HG02759 (cell line): Measurements from ENCODE around the gene NGFR.

ENCODE experiments used
- ATAC-seq: cut with Tn5 transposase; IDR thresholded peaks from one replicate; pipeline ENCODE4 v1.9.1; 2021; ENCODE audit warnings: mild to moderate bottlenecking, moderate library complexity; ENCODE audit not compliant: unreplicated experiment

Gene NGFR

GRCh38 chr17:49514071-49514721 is 19.1 kb downstream of the NGFR start:
- ATAC-seq: no peak

GRCh38 chr17:49515196-49515770 is 20.2 kb downstream of the NGFR start:
- ATAC-seq: peak; percentile 84

DNA sequence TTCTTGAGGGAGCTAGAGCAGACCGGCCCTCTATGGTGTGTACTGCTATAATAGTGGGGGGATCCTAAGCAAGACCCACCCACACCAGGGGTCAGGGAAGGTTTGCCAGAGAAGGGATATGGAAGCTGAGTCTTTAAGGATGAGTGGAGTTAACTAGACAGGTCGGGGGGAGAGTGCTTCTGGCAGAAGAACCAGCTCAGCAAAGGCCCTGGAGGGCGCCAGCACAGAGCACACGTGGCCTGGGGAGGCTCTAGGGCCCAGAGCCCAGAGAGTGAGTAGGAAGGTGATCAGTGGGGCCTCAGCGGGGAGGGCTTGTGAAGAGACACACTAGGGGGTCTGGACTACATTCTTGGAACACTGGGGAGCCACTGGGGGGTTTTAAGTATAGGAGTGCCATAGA is 21.1 kb downstream of the NGFR start:
- no peak for ATAC-seq

GRCh38 chr17:49518346-49519078 is 23.4 kb downstream of the NGFR start:
- no peak for ATAC-seq

- ATAC-seq: no peak
These were observed 24.7 kb downstream of the NGFR start for GRCh38 chr17:49519781-49520180.

DNA sequence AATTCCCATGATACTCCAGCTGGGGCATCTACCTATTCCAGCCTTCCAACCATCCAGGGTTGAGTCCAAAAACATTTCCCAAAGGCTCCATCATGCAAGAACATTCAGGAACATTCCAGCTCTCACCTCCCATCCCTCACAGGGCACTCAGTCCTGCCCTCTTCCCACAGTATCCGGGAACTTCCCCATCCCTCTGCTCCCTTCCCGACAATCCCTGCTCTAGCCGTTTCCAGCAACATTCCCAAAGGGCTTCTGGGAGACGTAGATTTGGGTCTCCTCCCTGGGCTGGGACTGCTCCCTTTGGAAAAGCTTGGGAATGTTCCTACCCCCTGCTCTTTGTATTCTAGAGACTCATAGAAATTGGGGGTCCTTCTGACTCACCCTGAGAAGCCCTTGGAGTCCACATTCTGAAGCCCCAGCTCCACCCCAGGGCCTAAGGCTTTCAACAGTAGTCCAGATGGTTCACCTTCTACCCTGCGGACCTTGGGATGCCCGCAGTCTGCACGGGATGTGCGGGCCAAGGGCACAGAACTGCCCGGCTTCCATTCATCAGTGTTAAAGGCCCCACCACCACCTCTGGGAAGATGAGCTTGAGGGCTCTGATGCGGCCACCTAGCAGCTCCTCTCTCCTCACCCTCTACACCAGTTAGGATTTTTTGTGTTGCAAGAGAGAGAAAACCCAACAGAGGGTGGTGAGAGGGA is 25.4 kb downstream of the NGFR start:
- ATAC-seq: no peak

DNA sequence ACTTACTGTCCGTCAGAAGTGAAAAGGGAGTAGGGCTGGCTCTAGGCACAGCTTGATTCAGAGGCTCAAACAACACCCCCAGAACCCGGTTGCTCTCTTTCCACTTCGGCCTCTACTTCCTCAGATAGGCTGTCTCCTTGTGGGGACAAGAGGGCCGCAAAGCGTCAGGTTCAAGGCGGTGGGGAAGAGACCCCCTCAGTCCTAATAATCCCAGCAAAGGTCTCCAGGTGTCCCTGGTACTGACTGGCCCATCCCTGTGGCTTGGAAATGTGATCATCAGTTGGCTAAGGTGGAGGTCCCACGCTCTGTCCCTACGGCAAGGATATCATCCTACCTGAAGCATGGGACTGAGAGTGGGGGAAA is 26.0 kb downstream of the NGFR start:
- ATAC-seq: no peak

DNA sequence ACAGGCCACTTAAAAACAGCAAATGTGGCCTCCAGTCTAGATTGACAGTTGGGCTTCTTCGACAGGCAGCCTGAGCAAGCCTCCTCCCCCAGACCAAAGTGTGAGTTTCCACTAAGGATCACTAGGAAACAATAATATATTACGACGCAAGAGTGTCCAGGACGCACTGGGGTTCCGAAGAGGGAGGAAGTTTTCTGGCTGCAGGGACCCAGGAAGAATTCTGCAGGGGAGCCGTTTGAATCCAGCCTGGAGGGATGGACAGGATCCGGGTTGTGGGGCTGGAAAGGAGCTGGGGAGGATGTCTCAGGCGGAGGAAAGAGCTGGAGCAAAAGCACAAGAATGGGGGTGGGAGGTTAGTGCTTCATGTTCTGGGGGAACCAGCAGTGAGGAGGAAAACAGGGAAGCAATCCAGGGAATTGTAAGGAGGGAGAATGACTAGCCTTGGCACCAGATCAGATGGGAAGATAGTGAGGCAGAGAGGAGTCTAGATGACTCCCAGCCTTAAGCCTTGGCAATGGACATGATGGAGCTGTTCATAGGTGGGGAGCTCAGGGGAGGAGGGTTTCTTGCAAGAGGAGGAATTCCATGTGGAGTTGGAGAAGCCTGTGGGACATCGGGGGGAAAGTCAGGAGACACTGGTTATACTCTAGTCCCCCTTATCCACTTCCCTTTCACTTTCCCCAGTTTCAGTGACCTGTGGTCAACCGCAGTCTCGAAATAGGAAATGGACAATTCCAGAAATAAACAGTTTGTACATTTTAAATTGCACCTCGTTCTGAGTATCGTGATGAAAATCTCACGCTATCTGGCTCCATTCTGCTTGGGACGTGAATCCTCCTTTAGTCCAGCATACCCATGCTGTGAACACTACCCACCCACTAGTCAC is 26.6 kb downstream of the NGFR start:
- no peak for ATAC-seq

DNA sequence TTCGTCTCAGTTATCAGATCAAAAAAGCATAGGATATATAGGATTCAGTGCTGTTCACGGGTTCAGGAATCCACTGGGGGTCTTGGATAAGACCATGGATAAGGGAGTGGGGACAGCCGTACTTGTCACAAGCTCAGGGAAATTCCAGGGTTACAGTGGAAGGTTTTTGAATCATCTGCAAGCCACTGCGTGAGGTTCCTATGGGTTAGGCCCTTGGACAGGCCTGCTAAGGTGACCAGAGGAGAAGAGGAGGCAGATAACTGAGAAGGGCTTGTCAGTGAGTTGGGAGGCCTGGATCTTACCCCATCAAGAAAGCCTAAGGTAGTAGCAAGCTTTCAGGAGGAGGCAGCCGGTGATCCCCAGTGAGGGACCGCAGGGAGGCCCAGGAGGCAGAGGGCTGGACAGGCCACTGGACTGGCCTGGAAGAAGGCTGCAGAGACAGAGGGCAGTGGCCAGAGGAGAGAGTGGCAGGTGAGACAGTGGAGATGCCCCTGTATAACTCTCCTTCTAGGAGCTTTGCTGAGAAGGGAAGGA is 27.3 kb downstream of the NGFR start:
- no peak for ATAC-seq

DNA sequence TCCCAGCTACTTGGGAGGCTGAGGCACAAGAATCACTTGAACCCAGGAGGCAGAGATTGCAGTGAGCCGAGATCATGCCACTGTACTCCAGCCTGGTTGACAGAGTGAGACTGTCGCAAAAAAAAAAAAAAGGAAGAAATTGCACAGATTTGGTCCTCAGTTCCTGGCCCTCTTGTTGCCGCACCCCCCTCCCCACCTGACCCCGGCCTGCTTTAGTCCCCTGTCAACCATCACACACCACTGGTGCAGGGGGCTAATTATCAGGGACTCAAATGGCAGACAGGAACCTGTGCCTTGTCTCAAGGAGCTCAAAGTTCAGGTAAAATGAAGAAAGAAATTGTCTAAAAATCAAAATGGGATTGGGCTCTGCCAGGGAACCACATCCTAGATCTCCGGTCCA is 28.1 kb downstream of the NGFR start:
- ATAC-seq: no peak

DNA sequence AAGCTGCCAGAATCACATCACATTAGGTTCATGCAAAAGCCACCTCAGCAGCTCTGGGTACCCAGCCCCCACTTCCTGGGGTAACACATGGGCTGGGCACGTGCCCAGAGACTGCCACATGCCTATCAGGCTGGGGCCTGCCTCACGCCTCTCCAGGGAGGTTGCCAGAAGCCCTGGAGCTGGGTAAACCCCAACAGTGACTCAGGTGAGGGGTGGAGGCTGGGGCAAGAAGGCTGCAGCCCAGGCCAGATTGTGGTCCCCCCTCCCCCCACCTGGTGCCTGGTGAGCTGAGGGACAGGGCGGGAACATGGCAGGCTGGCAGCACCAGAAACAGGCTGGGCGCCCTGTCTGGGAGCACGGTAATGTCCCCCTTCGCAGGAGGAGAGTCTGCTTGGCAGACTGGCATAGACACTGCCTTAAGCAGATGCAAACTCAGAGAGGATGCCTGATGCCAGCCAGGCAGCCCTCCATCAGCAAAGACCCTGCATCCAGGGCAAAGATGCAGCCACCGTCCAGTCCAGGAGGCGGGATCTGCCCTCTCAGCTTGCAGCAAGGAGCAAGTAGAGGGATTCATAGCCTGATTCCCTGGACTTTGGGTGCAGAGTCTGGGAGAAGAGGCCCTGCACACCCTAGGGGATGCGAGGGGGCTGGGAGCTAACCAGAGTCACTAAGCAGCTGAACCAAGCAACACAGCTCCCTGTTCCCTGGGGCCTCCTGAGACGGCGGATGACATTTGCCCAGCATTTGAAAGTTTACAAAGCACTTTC is 28.8 kb downstream of the NGFR start:
- no peak for ATAC-seq

GRCh38 chr17:49524473-49525359 is 29.6 kb downstream of the NGFR start:
- no peak for ATAC-seq

GRCh38 chr17:49525831-49526741 is 31.0 kb downstream of the NGFR start:
- ATAC-seq: no peak

- no peak for ATAC-seq
These were observed 33.0 kb downstream of the NGFR start for GRCh38 chr17:49527927-49528651.

GRCh38 chr17:49528966-49529365 is 33.9 kb downstream of the NGFR start:
- no peak for ATAC-seq

DNA sequence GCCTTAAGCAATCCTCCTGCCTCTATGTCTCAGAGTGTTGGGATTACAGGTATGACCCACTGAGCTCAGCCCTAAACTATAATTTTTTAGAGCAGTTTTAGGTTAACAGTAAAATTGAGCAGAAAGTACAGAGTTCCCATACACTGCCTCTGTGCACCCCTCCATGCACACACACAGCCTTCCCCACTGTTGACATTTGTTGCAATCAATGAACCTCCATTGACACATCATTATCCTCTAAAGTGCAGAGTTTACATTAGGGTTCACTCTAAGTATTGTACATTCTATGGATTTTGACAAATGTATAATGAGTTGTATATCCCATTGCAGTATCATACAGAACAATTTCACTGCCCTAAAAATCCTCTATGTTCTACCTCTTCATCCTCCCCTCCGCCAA is 35.0 kb downstream of the NGFR start:
- no peak for ATAC-seq

DNA sequence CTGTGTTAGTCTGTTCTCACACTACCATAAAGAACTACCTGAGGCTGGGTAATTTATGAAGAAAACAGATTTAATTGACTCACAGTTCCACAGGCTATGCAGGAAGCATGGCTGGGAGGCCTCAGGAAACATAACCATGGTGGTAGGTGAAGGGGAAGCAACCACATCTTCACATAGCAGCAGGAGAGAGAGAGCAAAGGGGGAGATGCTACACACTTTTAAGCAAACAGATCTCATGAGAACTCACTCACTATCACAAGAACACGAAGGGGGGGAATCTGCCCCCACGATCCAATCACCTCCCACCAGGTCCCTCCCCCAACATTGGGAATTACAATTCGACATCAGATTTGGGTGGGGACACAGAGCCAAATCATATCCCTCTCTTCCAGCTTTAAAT is 48.8 kb downstream of the NGFR start:
- ATAC-seq: no peak
